Endodermal cell (in vitro differentiated cells): ENCODE measurements around the gene HGFAC. TPM values are rescaled to one million over a fixed set of nuclear protein-coding genes. Genes with fewer than 3 reads are reported as not detected.

Source experiments
- DNase-seq: peaks from one replicate; pipeline ENCODE4 v3.0.0-alpha.2; 2017
- H3K27ac ChIP-seq: 2 replicates; pipeline ENCODE4 v1.5.1; 2013; ENCODE audit warnings: mild to moderate bottlenecking, low read depth, low read length, moderate library complexity
- H3K27me3 ChIP-seq: 2 replicates; pipeline ENCODE4 v1.6.1; 2013; ENCODE audit warnings: mild to moderate bottlenecking, low read length, moderate library complexity; ENCODE audit not compliant: insufficient read depth, control insufficient read depth, poor library complexity, severe bottlenecking
- H3K36me3 ChIP-seq: 2 replicates; pipeline ENCODE4 v1.7.0; 2013; ENCODE audit warnings: mild to moderate bottlenecking, low read length, moderate library complexity; ENCODE audit not compliant: control insufficient read depth, insufficient read depth
- H3K4me1 ChIP-seq: one replicate; pipeline ENCODE4 v1.7.0; 2013; ENCODE audit warnings: low read length; ENCODE audit not compliant: control insufficient read depth, insufficient read depth
- H3K4me3 ChIP-seq: 2 replicates; pipeline ENCODE4 v1.5.1; 2013; ENCODE audit warnings: mild to moderate bottlenecking, low read length, moderate library complexity
- H3K9ac ChIP-seq: 2 replicates; pipeline ENCODE4 v1.6.1; 2013; ENCODE audit warnings: mild to moderate bottlenecking, low read length, moderate library complexity; ENCODE audit not compliant: poor library complexity, severe bottlenecking; ENCODE audit errors: extremely low read depth
- H3K9me3 ChIP-seq: 2 replicates; pipeline ENCODE4 v1.6.1; 2013; ENCODE audit warnings: mild to moderate bottlenecking, low read length, moderate library complexity; ENCODE audit not compliant: control insufficient read depth
- H3K27ac Mint-ChIP-seq: 2 replicates; pipeline ENCODE4 v1.8.0; 2020; ENCODE audit warnings: mixed read lengths
- H3K27me3 Mint-ChIP-seq: 2 replicates; pipeline ENCODE4 v1.8.0; 2021; ENCODE audit warnings: mild to moderate bottlenecking, mixed read lengths; ENCODE audit not compliant: insufficient read depth
- H3K36me3 Mint-ChIP-seq: 2 replicates; pipeline ENCODE4 v1.8.0; 2020; ENCODE audit warnings: low read depth, mixed read lengths
- H3K4me1 Mint-ChIP-seq: 2 replicates; pipeline ENCODE4 v1.8.0; 2020; ENCODE audit warnings: mixed read lengths
- H3K4me3 Mint-ChIP-seq: 2 replicates; pipeline ENCODE4 v1.8.0; 2020; ENCODE audit warnings: mild to moderate bottlenecking, moderate library complexity, mixed read lengths
- H3K9me3 Mint-ChIP-seq: 2 replicates; pipeline ENCODE4 v1.8.0; 2020; ENCODE audit warnings: mild to moderate bottlenecking, mixed read lengths
- WGBS, 2 experiments: methylation state at CpG; one replicate each; pipeline versions ENCODE4 v1.1.5 to v1.1.7; 2013; ENCODE audit warnings: missing lambda C conversion rate in 2 of 2, mixed read lengths in 1 of 2; ENCODE audit not compliant: insufficient coverage in 1 of 2, insufficient read length in 1 of 2; 5-methylcytosine and 5-hydroxymethylcytosine counted together
- total RNA-seq, 2 donors: library from RNA; stranded (reverse); fragmentation: NEBNext Ultra II Directional in 1 of 2; extraction: Animal tissue kit (Norgen Biotek cat#: 25700) in 1 of 2; gene quantifications; 2 replicates in 1 of 2; 3 replicates in 1 of 2; pipeline ENCODE4 v1.2.1, GENCODE V29; 2021
- TF ChIP-seq, protein P1 (sequence below): fragments of 200-600 bp; sonication (generic); conservative IDR thresholded peaks from 2 replicates; pipeline ENCODE4 v1.5.0; 2021; ENCODE audit warnings: antibody characterized with exemption, mild to moderate bottlenecking

The HGFAC gene
- total RNA-seq, 2 donors from 2014 or later: 0.46 TPM; not detected in 1

- DNase-seq: no peak
- Histone ChIP-seq H3K9me3 (no peaks in the 10 kb centered on the region), H3K36me3 (no peaks in the 10 kb centered on the region), H3K27ac (no peak overlapping the region), H3K4me3 (no peak overlapping the region), H3K4me1 (no peaks in the 10 kb centered on the region), H3K9ac (no peak overlapping the region), H3K27me3 (peaks cover 5% of the 10 kb centered on the region)
- Mint-ChIP-seq H3K36me3 (no peaks in the 10 kb centered on the region), H3K27me3 (peaks cover 28% of the 10 kb centered on the region), H3K9me3 (no peaks in the 10 kb centered on the region), H3K4me3 (no peak overlapping the region), H3K4me1 (peaks cover 2% of the 10 kb centered on the region), H3K27ac (no peak overlapping the region)
- WGBS, 2 experiments: 89 to 90% methylated on average over 5 to 22 of the region's 22 CpGs
- TF ChIP-seq, protein P1, sequence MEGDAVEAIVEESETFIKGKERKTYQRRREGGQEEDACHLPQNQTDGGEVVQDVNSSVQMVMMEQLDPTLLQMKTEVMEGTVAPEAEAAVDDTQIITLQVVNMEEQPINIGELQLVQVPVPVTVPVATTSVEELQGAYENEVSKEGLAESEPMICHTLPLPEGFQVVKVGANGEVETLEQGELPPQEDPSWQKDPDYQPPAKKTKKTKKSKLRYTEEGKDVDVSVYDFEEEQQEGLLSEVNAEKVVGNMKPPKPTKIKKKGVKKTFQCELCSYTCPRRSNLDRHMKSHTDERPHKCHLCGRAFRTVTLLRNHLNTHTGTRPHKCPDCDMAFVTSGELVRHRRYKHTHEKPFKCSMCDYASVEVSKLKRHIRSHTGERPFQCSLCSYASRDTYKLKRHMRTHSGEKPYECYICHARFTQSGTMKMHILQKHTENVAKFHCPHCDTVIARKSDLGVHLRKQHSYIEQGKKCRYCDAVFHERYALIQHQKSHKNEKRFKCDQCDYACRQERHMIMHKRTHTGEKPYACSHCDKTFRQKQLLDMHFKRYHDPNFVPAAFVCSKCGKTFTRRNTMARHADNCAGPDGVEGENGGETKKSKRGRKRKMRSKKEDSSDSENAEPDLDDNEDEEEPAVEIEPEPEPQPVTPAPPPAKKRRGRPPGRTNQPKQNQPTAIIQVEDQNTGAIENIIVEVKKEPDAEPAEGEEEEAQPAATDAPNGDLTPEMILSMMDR: no peak
Observed at GRCh38 chr4:3475713-3476260, 34.0 kb downstream of the HGFAC start.

- peaks cover 25% of the 10 kb centered on the region for H3K27me3 Mint-ChIP-seq
- WGBS, 2 experiments: 91 to 98% methylated on average over 12 to 22 of the region's 22 CpGs
Observed at GRCh38 chr4:3476341-3476747, 34.6 kb downstream of the HGFAC start.

GRCh38 chr4:3476936-3477749, 35.4 kb downstream of the HGFAC start:
- H3K27ac Mint-ChIP-seq: no peak overlapping the region
- Histone ChIP-seq H3K9me3 (no peaks in the 10 kb centered on the region), H3K4me3 (no peak overlapping the region), H3K27me3 (peaks cover 5% of the 10 kb centered on the region), H3K4me1 (no peaks in the 10 kb centered on the region), H3K9ac (no peak overlapping the region), H3K27ac (no peak overlapping the region), H3K36me3 (no peaks in the 10 kb centered on the region)
- 92 to 96% methylated on average over 18 to 27 of the region's 27 CpGs for WGBS, 2 experiments
- peaks cover 14% of the 10 kb centered on the region for H3K4me1 Mint-ChIP-seq
- H3K4me3 Mint-ChIP-seq: no peak overlapping the region
- TF ChIP-seq, protein P1: no peak
- peaks cover 23% of the 10 kb centered on the region for H3K27me3 Mint-ChIP-seq
- H3K9me3 Mint-ChIP-seq: no peaks in the 10 kb centered on the region
- no peaks in the 10 kb centered on the region for H3K36me3 Mint-ChIP-seq
- no peak for DNase-seq

More at GRCh38 chr4:3476341-3476747, 34.6 kb downstream of the HGFAC start:
- H3K9me3 Mint-ChIP-seq: no peaks in the 10 kb centered on the region
- DNase-seq: no peak
- no peak overlapping the region for H3K4me3 Mint-ChIP-seq
- TF ChIP-seq, protein P1: no peak
- no peaks in the 10 kb centered on the region for H3K36me3 Mint-ChIP-seq
- H3K27ac ChIP-seq: no peak overlapping the region
- H3K9ac ChIP-seq: no peak overlapping the region
- no peaks in the 10 kb centered on the region for H3K9me3 ChIP-seq
- H3K36me3 ChIP-seq: no peaks in the 10 kb centered on the region
- H3K27ac Mint-ChIP-seq: no peak overlapping the region
- H3K27me3 ChIP-seq: peaks cover 5% of the 10 kb centered on the region
- peaks cover 7% of the 10 kb centered on the region for H3K4me1 Mint-ChIP-seq
- H3K4me3 ChIP-seq: no peak overlapping the region
- no peaks in the 10 kb centered on the region for H3K4me1 ChIP-seq
